Progenitor cell of endocrine pancreas (in vitro differentiated cells): ENCODE measurements around the gene ROCK2. TPM values are rescaled to one million over a fixed set of nuclear protein-coding genes. Genes with fewer than 3 reads are reported as not detected.

ENCODE experiments used
- DNase-seq: peaks from one replicate; pipeline ENCODE4 v3.0.0; 2021; ENCODE audit warnings: low spot score; ENCODE audit not compliant: unreplicated experiment
- H3K27ac Mint-ChIP-seq: 2 replicates; pipeline ENCODE4 v1.8.0; 2021; ENCODE audit warnings: mild to moderate bottlenecking, moderate library complexity, mixed read lengths
- H3K27me3 Mint-ChIP-seq: 2 replicates; pipeline ENCODE4 v1.8.0; 2021; ENCODE audit warnings: mixed read lengths
- H3K36me3 Mint-ChIP-seq: 2 replicates; pipeline ENCODE4 v1.8.0; 2022; ENCODE audit warnings: mixed read lengths; ENCODE audit not compliant: insufficient read depth
- H3K4me1 Mint-ChIP-seq: 2 replicates; pipeline ENCODE4 v1.8.0; 2021; ENCODE audit warnings: low read depth, mixed read lengths
- H3K4me3 Mint-ChIP-seq: 2 replicates; pipeline ENCODE4 v1.8.0; 2021; ENCODE audit warnings: low read depth, mild to moderate bottlenecking, moderate library complexity, mixed read lengths
- H3K9me3 Mint-ChIP-seq: 2 replicates; pipeline ENCODE4 v1.8.0; 2021; ENCODE audit warnings: low read depth, mixed read lengths
- total RNA-seq: library from RNA; stranded (reverse); gene quantifications from 2 replicates; pipeline ENCODE4 v1.2.1, GENCODE V29; 2021
- TF ChIP-seq, protein P1 (sequence below): fragments of 200-600 bp; sonication (generic); IDR thresholded peaks from one replicate; pipeline ENCODE4 v1.5.0; 2021; ENCODE audit warnings: antibody characterized with exemption, mild to moderate bottlenecking; ENCODE audit not compliant: unreplicated experiment

The ROCK2 gene
- total RNA-seq, 1 donor from 2014 or later = 43.8 TPM

DNA sequence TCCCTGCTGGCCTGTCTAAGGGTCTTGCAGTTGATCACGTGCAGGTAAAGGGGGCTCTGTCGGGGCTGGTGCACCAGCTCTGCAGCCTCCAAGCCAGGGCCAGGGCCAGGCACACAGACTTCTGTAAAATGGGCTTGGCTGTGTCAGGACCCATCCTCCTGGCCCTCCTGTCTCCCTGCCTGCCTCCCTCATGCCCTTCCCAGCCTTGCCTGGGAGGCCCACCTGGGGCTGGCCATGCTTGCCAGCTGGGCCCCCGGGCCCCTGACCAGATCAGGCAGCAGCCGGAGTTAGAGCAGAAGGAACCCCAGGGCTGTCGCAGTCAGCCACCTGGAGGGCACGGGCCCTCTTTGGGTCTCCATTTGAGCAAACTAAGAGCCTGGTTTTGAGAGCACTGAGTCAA, 187.1 kb downstream of the ROCK2 start:
- TF ChIP-seq, protein P1, sequence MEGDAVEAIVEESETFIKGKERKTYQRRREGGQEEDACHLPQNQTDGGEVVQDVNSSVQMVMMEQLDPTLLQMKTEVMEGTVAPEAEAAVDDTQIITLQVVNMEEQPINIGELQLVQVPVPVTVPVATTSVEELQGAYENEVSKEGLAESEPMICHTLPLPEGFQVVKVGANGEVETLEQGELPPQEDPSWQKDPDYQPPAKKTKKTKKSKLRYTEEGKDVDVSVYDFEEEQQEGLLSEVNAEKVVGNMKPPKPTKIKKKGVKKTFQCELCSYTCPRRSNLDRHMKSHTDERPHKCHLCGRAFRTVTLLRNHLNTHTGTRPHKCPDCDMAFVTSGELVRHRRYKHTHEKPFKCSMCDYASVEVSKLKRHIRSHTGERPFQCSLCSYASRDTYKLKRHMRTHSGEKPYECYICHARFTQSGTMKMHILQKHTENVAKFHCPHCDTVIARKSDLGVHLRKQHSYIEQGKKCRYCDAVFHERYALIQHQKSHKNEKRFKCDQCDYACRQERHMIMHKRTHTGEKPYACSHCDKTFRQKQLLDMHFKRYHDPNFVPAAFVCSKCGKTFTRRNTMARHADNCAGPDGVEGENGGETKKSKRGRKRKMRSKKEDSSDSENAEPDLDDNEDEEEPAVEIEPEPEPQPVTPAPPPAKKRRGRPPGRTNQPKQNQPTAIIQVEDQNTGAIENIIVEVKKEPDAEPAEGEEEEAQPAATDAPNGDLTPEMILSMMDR = no peak
- Mint-ChIP-seq H3K4me3 (no peak overlapping the region), H3K9me3 (no peaks in the 10 kb centered on the region), H3K36me3 (no peaks in the 10 kb centered on the region), H3K4me1 (no peaks in the 10 kb centered on the region), H3K27ac (no peak overlapping the region), H3K27me3 (peaks cover 25% of the 10 kb centered on the region)
- DNase-seq = no peak

DNA sequence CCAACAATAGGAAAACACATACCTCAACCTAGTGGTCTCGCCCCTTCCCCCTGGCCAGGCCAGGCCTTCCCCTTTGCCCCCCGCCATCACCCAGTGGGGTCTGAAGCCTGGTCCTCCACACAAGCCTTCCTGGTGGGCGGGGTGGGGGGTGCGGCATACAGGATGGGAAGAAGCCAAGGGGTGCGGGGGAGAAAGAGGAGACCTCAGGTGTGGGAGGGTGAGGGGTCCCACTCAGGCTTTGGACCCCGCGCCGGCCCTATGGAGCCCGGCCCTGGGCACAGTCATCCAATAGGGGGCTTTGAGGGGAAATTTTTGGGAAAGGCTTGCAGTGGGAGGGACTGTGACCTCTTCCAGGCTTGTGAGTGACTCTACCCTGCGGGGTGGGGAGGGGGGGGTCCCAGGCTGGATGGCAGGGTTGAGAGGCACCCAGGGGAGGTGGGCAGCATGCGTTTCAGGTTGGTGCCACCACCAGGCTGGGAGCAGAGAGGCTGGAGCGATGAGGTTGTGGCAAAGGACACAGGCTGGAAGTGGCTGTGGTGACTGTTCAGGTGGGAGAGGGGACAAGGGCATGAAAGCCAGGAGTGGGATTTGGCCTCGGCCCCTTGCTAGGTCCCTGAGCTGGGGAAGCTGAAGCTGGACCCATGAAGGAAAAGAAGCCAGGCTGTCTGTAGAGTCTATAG, 187.9 kb downstream of the ROCK2 start:
- Mint-ChIP-seq H3K27ac (no peak overlapping the region), H3K4me1 (peaks cover 4% of the 10 kb centered on the region), H3K4me3 (peak overlapping the region; percentile 35), H3K27me3 (peaks cover 32% of the 10 kb centered on the region), H3K36me3 (no peaks in the 10 kb centered on the region), H3K9me3 (no peaks in the 10 kb centered on the region)
- no peak for DNase-seq
- TF ChIP-seq, protein P1 = no peak

DNA sequence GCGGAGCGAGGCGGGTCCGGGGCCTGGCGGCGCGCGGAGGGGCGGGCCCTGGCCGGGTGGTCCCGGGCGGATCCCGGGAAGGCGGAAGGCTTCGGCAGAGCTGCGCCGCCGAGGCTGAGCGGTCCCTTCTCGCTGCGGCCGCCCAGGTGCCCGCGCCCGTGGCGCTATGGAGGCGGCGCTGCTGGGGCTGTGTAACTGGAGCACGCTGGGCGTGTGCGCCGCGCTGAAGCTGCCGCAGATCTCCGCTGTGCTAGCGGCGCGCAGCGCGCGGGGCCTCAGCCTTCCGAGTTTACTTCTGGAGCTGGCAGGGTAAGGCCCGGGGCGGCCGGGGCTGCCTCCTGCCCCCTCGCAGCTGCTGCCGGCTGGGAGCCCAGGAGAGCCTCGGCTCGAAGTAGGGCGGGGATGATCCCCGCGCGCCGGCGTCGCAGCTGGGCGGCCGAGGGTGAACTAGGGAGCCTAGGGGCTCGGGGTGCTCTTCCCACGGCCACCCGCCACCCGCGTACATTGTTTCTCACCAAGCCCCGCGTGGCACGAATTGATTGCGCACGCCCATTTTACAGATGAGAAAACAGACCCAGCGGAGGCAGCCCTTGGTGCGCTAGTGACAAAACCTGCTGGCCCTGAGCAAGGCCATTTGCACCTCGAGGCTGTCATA, 188.9 kb downstream of the ROCK2 start, which contains the start of gene SLC66A3:
SLC66A3 (plus strand) TSS at position 87 of the 655 bp plus-strand sequence; CDS start at position 167, 80 bp downstream.
- DNase-seq = no peak
- Mint-ChIP-seq H3K4me1 (peaks cover 14% of the 10 kb centered on the region), H3K9me3 (no peaks in the 10 kb centered on the region), H3K4me3 (peak within 1 kb of the TSS; percentile 73), H3K27me3 (peaks cover 35% of the 10 kb centered on the region), H3K36me3 (no peaks in the 10 kb centered on the region), H3K27ac (peak within 1 kb of the TSS; percentile 91)
- TF ChIP-seq, protein P1 = peak; percentile 25

DNA sequence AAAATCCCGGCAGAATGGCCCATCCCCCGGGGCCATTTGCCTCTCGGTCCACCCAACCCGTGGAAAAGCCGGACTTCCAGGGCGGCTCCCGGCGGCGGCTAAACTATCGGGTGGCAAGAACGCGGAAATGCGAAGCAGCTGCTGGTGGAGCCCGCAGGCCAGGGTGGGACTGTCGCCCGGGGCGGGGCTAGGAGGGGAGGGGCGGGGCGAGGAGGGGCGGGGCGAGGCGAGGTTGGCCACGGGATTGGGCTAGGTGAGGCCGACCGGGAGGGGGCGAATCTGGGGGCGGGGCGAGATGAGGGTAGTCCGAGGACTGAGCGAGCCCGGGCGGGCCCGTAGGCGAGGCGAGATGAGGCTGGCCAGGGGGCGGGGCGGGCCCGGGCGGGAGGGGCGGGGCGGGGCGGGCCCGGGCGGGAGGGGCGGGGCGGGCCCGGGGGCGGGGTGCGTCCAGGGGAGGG, 189.5 kb downstream of the ROCK2 start:
- DNase-seq = peak; percentile 96
- Mint-ChIP-seq H3K27me3 (peaks cover 31% of the 10 kb centered on the region), H3K36me3 (no peaks in the 10 kb centered on the region), H3K4me1 (peaks cover 15% of the 10 kb centered on the region), H3K9me3 (no peaks in the 10 kb centered on the region), H3K27ac (peak overlapping the region; percentile 91), H3K4me3 (peak overlapping the region; percentile 73)
- TF ChIP-seq, protein P1 = no peak

DNA sequence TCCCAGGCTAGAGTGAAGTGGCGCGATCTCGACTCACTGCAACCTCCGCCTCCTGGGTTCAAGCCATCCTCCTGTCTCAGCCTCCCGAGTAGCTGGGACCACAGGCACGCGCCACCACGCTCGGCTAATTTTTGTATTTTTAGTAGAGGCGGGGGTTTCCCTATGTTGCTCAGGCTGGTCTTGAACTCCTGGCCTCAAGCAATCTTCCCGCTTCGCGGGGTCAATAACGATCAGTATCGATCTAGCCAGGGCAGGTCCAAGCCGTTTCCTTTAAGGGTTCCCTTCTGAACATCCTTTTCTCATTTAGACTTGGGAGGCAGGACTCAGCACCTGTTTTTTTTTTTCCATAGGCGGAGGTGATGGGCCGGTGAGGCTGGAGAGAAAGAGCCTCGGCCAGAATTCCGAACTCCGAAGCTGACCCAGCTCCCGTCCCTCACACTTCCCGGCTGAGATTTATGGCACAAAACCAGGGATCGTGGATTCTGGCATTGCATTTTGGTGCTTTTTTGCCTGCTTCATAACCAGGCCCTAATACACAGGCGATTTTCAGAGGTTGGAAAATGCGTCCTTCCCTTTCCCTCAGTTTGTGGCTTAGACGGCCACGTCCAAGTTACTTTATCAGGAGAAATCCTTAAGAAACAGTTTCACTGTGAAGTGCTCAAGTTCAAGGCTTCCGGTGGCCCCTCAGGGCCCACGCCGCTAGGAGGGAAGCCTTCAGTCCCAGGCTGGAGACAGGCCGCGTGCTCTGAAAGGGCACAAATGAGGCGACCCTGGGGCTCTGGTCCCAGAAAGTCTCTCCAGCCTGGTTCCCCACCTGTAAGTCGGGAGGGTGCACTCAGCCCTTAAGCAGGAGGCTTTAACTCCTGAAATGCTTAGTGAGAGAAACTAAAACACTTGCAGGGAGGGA, 190.2 kb downstream of the ROCK2 start:
- Mint-ChIP-seq H3K9me3 (no peaks in the 10 kb centered on the region), H3K27me3 (peaks cover 31% of the 10 kb centered on the region), H3K27ac (peak overlapping the region; percentile 91), H3K4me3 (peak overlapping the region; percentile 73), H3K36me3 (no peaks in the 10 kb centered on the region), H3K4me1 (peaks cover 15% of the 10 kb centered on the region)
- no peak for DNase-seq
- TF ChIP-seq, protein P1 = peak; percentile 11
